Measurements from ENCODE around the gene KCNK6. TPM values are rescaled to one million over a fixed set of nuclear protein-coding genes. Genes with fewer than 3 reads are reported as not detected.

KCNK6 gene
- total and polyA plus RNA-seq, 7 donors = 0.21 to 0.69 (median 0.54) TPM

GRCh38 chr19:38298821-38299680, 20.6 kb upstream of the KCNK6 start:
- Histone ChIP-seq H3K4me1 (no peaks in the 10 kb centered on the region), H3K27ac (no peak overlapping the region), H3K9me3 (no peaks in the 10 kb centered on the region), H3K36me3 (ENCODE audit: insufficient read depth in 1 of 2, low read depth in 1 of 2) (no peaks in the 10 kb centered on the region), H3K27me3 (ENCODE audit: insufficient read depth in 3 of 3, low read length in 2 of 3) (no peaks in the 10 kb centered on the region), H3K4me3 (no peak overlapping the region)
- DNase-seq (no peak), ATAC-seq (no peak)
- TF ChIP-seq, protein P1, sequence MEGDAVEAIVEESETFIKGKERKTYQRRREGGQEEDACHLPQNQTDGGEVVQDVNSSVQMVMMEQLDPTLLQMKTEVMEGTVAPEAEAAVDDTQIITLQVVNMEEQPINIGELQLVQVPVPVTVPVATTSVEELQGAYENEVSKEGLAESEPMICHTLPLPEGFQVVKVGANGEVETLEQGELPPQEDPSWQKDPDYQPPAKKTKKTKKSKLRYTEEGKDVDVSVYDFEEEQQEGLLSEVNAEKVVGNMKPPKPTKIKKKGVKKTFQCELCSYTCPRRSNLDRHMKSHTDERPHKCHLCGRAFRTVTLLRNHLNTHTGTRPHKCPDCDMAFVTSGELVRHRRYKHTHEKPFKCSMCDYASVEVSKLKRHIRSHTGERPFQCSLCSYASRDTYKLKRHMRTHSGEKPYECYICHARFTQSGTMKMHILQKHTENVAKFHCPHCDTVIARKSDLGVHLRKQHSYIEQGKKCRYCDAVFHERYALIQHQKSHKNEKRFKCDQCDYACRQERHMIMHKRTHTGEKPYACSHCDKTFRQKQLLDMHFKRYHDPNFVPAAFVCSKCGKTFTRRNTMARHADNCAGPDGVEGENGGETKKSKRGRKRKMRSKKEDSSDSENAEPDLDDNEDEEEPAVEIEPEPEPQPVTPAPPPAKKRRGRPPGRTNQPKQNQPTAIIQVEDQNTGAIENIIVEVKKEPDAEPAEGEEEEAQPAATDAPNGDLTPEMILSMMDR (IDR thresholded peaks at IDR 0.05) = no peak
- intact Hi-C loops (cut with DNase I) = no loop called here
- 43 to 50% (median 43%) methylated on average over 11 of the region's 11 CpGs for WGBS, 3 donors

- TF ChIP-seq, protein P1 (IDR thresholded peaks at IDR 0.05) = no peak
- ATAC-seq (peak in 3 of 4 donors; percentile 26 to 48 (median 28)), DNase-seq (no peak)
- H3K36me3 ChIP-seq (ENCODE audit: insufficient read depth in 1 of 2, low read depth in 1 of 2) = peaks cover 0 to 33% of the 10 kb centered on the region in 2 donors
- H3K27me3 ChIP-seq (ENCODE audit: insufficient read depth in 3 of 3, low read length in 2 of 3) = no peaks in the 10 kb centered on the region
- no peaks in the 10 kb centered on the region for H3K9me3 ChIP-seq
- intact Hi-C loops (cut with DNase I) = no loop called here
- 63 to 72% (median 67%) methylated on average over 24 to 28 of the region's 28 CpGs for WGBS, 3 donors
- H3K4me3 ChIP-seq = no peak within 1 kb of the TSS
- H3K4me1 ChIP-seq = no peaks in the 10 kb centered on the region
- H3K27ac ChIP-seq = no peak within 1 kb of the TSS
Measured at GRCh38 chr19:38303517-38304351, 15.9 kb upstream of the KCNK6 start, which contains the start of gene C19orf33. TSS of gene C19orf33 (plus strand) at chr19:38304251. CDS start at chr19:38304262, 11 bp downstream.

GRCh38 chr19:38304352-38304865, 15.2 kb upstream of the KCNK6 start:
- no peak for DNase-seq
- H3K4me3 ChIP-seq = no peak overlapping the region

GRCh38 chr19:38304866-38305429, 14.7 kb upstream of the KCNK6 start:
- Histone ChIP-seq H3K27me3 (ENCODE audit: insufficient read depth in 3 of 3, low read length in 2 of 3) (no peaks in the 10 kb centered on the region), H3K9me3 (no peaks in the 10 kb centered on the region), H3K27ac (no peak overlapping the region), H3K4me1 (no peaks in the 10 kb centered on the region), H3K36me3 (ENCODE audit: insufficient read depth in 1 of 2, low read depth in 1 of 2) (peaks cover 0 to 41% of the 10 kb centered on the region in 2 donors), H3K4me3 (no peak overlapping the region)
- DNase-seq (no peak), ATAC-seq (peak in 3 of 4 donors; percentile 15 to 65 (median 36))
- intact Hi-C loops (cut with DNase I) = no loop called here
- TF ChIP-seq, protein P1 (IDR thresholded peaks at IDR 0.05) = no peak
- WGBS, 3 donors = 62 to 73% (median 71%) methylated on average over 21 to 29 of the region's 29 CpGs

More at GRCh38 chr19:38304352-38304865, 15.2 kb upstream of the KCNK6 start:
- peaks cover 0 to 40% of the 10 kb centered on the region in 2 donors for H3K36me3 ChIP-seq (ENCODE audit: insufficient read depth in 1 of 2, low read depth in 1 of 2)
- TF ChIP-seq, protein P1 (IDR thresholded peaks at IDR 0.05) = no peak
- H3K4me1 ChIP-seq = no peaks in the 10 kb centered on the region
- no peak for ATAC-seq
- intact Hi-C loops (cut with DNase I) = no loop called here
- 74 to 79% (median 76%) methylated on average over 23 to 27 of the region's 27 CpGs for WGBS, 3 donors
- H3K27ac ChIP-seq = no peak overlapping the region
- H3K27me3 ChIP-seq (ENCODE audit: insufficient read depth in 3 of 3, low read length in 2 of 3) = no peaks in the 10 kb centered on the region
- no peaks in the 10 kb centered on the region for H3K9me3 ChIP-seq

Data from psoas muscle (tissue), 8 donors.